AG04449 (cell line): ENCODE measurements around the gene MN1.

Experiments
- CTCF ChIA-PET: fragments of 350-600 bp; formaldehyde crosslinking; extraction: SDS; loops from one replicate; lab custom pipeline; 2021; ENCODE audit warnings: antibody characterized with exemption; lab: Yijun Ruan, JAX
- POLR2A ChIA-PET: fragments of 400-600, 350-600 bp; formaldehyde crosslinking; extraction: SDS; loops from one replicate; lab custom pipeline; 2020; ENCODE audit warnings: antibody characterized with exemption, inconsistent platforms; lab: Yijun Ruan, JAX
- DNase-seq: peaks from one replicate; pipeline ENCODE4 v3.0.0-alpha.2; 2010; ENCODE audit warnings: low read depth, low spot score
- H3K4me3 ChIP-seq: 2 replicates; pipeline ENCODE4 v1.5.1; 2011; ENCODE audit warnings: low read depth, mild to moderate bottlenecking, control low read depth, low read length
- TF ChIP-seq, protein P1 (sequence below): IDR thresholded peaks from one replicate; pipeline ENCODE4 v1.5.1; 2011; ENCODE audit warnings: mild to moderate bottlenecking, moderate library complexity, low read length, control low read depth, inconsistent platforms; ENCODE audit not compliant: insufficient read depth; ENCODE audit errors: missing control alignments

The MN1 gene

DNA sequence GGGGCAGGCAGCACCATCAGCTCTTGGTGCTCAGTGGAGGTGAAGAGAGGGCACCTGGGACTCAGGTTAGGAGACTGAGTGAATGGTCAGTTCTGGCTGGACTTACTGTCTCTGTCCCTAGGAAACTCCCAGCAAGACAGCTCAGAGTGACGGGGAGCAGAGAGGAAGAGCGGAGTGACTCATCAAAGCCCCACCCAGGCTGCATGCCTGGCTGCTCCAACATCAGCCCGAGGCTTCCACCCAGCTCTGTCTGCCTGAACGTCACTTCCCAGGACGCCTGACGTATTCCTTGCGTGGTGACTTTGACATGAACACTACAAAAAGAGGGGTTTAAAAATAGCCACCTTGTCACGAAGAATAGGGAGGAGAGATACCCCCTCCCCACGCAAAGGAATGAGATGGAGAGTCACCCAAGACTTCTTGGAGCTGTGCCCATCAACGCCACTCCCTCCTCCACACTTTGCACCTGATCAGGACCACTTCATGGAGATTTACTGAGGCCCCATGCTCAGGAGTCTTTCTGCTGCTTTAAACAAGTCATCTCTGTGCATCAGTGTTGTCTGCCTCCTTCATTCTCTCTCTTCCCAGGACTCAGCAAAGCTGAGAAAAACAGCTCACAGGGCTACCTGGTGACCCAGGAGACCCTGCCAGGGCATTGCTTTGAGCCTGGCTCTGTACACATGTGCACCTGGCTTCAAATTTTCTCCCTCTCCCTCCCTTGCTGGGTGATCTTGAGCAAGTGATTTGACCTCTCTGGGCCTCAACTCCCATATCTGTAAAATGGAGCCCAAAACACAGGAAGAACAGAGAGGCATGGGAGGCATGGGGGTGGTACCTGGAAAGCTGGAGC, 83.1 kb downstream of the MN1 start:
- no peak overlapping the region for H3K4me3 ChIP-seq
- ChIA-PET POLR2A (no interaction called here), CTCF (no interaction called here)
- peak; percentile 73 for DNase-seq
- TF ChIP-seq, protein P1, sequence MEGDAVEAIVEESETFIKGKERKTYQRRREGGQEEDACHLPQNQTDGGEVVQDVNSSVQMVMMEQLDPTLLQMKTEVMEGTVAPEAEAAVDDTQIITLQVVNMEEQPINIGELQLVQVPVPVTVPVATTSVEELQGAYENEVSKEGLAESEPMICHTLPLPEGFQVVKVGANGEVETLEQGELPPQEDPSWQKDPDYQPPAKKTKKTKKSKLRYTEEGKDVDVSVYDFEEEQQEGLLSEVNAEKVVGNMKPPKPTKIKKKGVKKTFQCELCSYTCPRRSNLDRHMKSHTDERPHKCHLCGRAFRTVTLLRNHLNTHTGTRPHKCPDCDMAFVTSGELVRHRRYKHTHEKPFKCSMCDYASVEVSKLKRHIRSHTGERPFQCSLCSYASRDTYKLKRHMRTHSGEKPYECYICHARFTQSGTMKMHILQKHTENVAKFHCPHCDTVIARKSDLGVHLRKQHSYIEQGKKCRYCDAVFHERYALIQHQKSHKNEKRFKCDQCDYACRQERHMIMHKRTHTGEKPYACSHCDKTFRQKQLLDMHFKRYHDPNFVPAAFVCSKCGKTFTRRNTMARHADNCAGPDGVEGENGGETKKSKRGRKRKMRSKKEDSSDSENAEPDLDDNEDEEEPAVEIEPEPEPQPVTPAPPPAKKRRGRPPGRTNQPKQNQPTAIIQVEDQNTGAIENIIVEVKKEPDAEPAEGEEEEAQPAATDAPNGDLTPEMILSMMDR, result no peak

DNA sequence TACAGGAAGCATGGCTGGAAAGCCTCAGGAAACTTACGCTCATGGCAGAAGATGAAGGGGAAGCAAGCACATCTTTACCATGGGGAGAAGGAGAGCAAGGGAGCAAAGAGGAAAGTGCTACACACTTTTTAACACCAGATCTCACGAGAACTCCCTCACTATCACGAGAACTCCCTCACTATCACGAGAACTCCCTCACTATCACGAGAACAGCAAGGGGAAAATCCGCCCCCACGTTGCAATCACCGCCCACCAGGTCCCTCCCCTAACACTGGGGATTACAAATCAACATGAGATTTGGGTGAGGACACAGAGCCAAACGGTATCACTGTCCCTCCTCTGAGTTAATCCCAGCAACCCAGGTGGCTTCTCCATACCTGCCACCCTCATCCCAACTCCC, 84.5 kb downstream of the MN1 start:
- TF ChIP-seq, protein P1, result no peak
- ChIA-PET POLR2A (no interaction called here), CTCF (no interaction called here)
- H3K4me3 ChIP-seq, result no peak overlapping the region
- DNase-seq, result no peak

DNA sequence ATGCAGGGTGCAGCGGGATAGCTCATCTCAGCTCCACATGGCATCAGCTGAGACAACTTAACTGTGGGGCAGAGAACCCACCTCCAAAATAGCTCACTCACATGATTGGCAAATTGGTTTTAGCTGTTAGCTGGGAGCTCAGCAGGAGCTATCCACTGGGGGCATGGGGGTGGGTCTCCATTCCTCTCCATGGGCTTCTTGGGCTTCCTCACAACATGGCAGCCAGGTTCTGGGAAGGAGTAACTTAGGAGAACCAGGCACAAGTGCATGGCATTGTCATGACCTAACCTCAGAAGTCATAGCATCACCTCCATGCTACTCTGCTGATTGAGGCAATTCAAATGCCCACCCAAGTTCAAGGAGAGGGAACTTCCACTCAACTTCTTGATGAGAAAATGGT, 85.5 kb downstream of the MN1 start:
- TF ChIP-seq, protein P1, result no peak
- CTCF ChIA-PET, result interaction anchor here (1.1 kb wide), 1 partner anchor 34 kb away, joined by 3 read pairs; no protein-coding TSS in a partner anchor
- no peak overlapping the region for H3K4me3 ChIP-seq
- POLR2A ChIA-PET, result no interaction called here
- no peak for DNase-seq

DNA sequence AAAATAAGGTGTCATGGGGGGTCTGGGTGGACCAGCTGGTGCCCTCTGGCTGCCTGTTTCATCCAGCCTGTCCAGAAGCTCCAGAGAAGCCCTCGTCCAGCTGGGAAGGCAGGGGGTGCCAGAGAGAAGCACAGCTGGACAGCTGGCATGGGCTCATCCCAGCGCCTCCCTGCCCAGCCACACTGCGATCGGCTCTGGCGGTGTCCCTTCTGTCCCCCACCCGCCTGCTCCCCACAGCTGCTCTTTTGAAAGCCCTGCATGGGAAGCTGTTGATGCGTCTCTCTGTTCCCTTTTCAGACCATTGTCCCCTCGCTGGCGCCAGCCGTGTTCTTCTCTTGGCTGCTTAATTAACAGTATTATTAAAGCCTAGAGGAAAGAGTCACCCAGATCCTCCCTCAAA, 86.5 kb downstream of the MN1 start:
- DNase-seq, result no peak
- H3K4me3 ChIP-seq, result no peak overlapping the region
- ChIA-PET POLR2A (no interaction called here), CTCF (interaction anchor here (1.1 kb wide), 1 partner anchor 33 kb away, joined by 3 read pairs; no protein-coding TSS in a partner anchor)
- TF ChIP-seq, protein P1, result no peak

DNA sequence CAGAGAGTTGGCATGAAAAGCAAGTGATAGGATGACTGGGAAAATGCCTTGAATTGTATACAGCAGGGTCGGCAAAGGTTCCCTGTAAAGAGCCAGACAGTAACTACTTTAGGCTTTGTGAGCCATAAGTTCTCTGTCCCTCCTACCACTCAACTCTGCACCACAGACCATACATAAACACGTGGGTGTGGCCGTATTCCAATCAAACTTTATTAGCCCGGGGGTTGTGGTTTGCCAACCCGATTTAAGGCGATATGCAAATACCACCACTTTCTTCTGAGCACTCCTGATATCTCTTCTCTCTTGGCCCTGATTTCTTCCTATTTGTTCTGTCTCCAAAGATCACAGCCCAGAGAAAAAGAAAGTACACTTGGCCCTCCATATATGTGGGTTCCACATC, 87.5 kb downstream of the MN1 start:
- TF ChIP-seq, protein P1, result no peak
- no peak overlapping the region for H3K4me3 ChIP-seq
- ChIA-PET POLR2A (no interaction called here), CTCF (no interaction called here)
- DNase-seq, result no peak

DNA sequence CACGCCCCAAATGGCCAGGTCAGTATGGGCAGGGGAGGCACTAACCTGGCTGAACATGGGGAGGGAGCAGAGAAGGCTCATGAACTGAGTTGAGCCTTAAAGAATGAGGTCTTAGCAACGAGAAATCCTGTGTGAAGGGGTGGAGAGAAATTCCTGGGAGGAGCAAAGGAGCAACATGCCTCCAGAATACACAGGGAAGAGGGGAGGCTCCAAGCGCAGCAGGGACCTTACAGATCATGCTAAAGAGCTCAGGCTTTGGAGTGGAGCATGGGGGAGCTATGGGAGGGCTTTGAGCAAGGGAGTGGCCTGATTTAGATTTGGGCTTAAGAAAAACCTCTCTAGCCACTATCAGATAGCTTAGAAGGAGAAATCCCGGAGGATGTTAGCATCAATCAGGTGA, 88.1 kb downstream of the MN1 start:
- ChIA-PET POLR2A (no interaction called here), CTCF (interaction anchor here (1.6 kb wide), 1 partner anchor 307 kb away, joined by 4 read pairs; no protein-coding TSS in a partner anchor)
- TF ChIP-seq, protein P1, result no peak
- DNase-seq, result no peak
- H3K4me3 ChIP-seq, result no peak overlapping the region
